Limb (tissue), 2 donors: ENCODE results near the gene MPPED1.

ENCODE experiments used
- DNase-seq, 2 donors: peaks; one replicate each; pipeline ENCODE4 v3.0.0-alpha.2; 2016; ENCODE audit errors: extremely low spot score in 2 of 2

Gene MPPED1

GRCh38 chr22:43446037-43446803 is 34.4 kb downstream of the MPPED1 start:
- DNase-seq, result no peak

- DNase-seq, result no peak
These were observed 35.1 kb downstream of the MPPED1 start for GRCh38 chr22:43446916-43447315.

- no peak for DNase-seq
These were observed 35.6 kb downstream of the MPPED1 start for GRCh38 chr22:43447380-43447779.

GRCh38 chr22:43448048-43448447 is 36.2 kb downstream of the MPPED1 start:
- DNase-seq, result no peak

GRCh38 chr22:43449205-43449830 is 37.5 kb downstream of the MPPED1 start:
- DNase-seq, result peak in 1 of 2 donors; percentile 57

GRCh38 chr22:43449831-43450225 is 38.0 kb downstream of the MPPED1 start:
- no peak for DNase-seq

- no peak for DNase-seq
These were observed 39.7 kb downstream of the MPPED1 start for GRCh38 chr22:43451371-43452050.

GRCh38 chr22:43455846-43456245 is 44.0 kb downstream of the MPPED1 start:
- DNase-seq, result no peak

- DNase-seq, result no peak
These were observed 45.2 kb downstream of the MPPED1 start for GRCh38 chr22:43457002-43457401.

- DNase-seq, result no peak
These were observed 50.9 kb downstream of the MPPED1 start for GRCh38 chr22:43462701-43463100.

- no peak for DNase-seq
These were observed 53.0 kb downstream of the MPPED1 start for GRCh38 chr22:43464809-43465208.

- no peak for DNase-seq
These were observed 53.6 kb downstream of the MPPED1 start for GRCh38 chr22:43465291-43466015.

- DNase-seq, result no peak
These were observed 54.9 kb downstream of the MPPED1 start for GRCh38 chr22:43466710-43467109.

GRCh38 chr22:43467216-43467940 is 55.6 kb downstream of the MPPED1 start:
- DNase-seq, result peak; percentile 73 to 75

GRCh38 chr22:43470253-43470652 is 58.4 kb downstream of the MPPED1 start:
- DNase-seq, result no peak

GRCh38 chr22:43470941-43471585 is 59.2 kb downstream of the MPPED1 start:
- no peak for DNase-seq

- DNase-seq, result no peak
These were observed 59.9 kb downstream of the MPPED1 start for GRCh38 chr22:43471606-43472135.

GRCh38 chr22:43473031-43473430 is 61.2 kb downstream of the MPPED1 start:
- DNase-seq, result no peak

GRCh38 chr22:43473441-43473840 is 61.6 kb downstream of the MPPED1 start:
- DNase-seq, result no peak
